HepG2 (cell line): ENCODE results near the gene FCHSD1. TPM values are rescaled to one million over a fixed set of nuclear protein-coding genes. Genes with fewer than 3 reads are reported as not detected.

Experiments used
- CEBPB ChIP-seq: IDR thresholded peaks from 2 replicates; pipeline ENCODE4 v1.6.1; 2011; ENCODE audit warnings: low read depth, low read length, improper control_type of control experiment, borderline replicate concordance
- CEBPG ChIP-seq: IDR thresholded peaks from 2 replicates; pipeline ENCODE4 v1.6.1; 2016
- EEA1 ChIP-seq: sonication (generic); formaldehyde crosslinking; IDR thresholded peaks from 2 replicates; pipeline ENCODE4 v1.5.1; 2020; ENCODE audit warnings: mild to moderate bottlenecking, missing genetic modification reagents, borderline replicate concordance
- KLF15 ChIP-seq: sonication (generic); formaldehyde crosslinking; IDR thresholded peaks from 2 replicates; pipeline ENCODE4 v1.8.1; 2023; ENCODE audit warnings: borderline replicate concordance, mild to moderate bottlenecking, inconsistent platforms, missing genetic modification reagents, mixed read lengths
- MIER3 ChIP-seq: IDR thresholded peaks from 2 replicates; pipeline ENCODE4 v1.6.1; 2016; ENCODE audit warnings: missing compliant biosample characterization, borderline replicate concordance
- NFIC ChIP-seq: IDR thresholded peaks from 2 replicates; pipeline ENCODE4 v1.6.1; 2012; ENCODE audit warnings: mild to moderate bottlenecking, low read length, inconsistent platforms
- RBAK ChIP-seq: sonication (generic); formaldehyde crosslinking; IDR thresholded peaks from 2 replicates; pipeline ENCODE4 v1.5.1; 2020; ENCODE audit warnings: mild to moderate bottlenecking, missing genetic modification reagents
- SIN3A ChIP-seq: IDR thresholded peaks from 2 replicates; pipeline ENCODE4 v1.6.1; 2011; ENCODE audit warnings: low read depth, mild to moderate bottlenecking, control low read depth, low read length, borderline replicate concordance
- ZIK1 ChIP-seq: sonication (generic); formaldehyde crosslinking; IDR thresholded peaks from 2 replicates; pipeline ENCODE4 v1.5.0; 2020; ENCODE audit warnings: mild to moderate bottlenecking, low read depth, missing genetic modification reagents, borderline replicate concordance
- ZNF3 ChIP-seq: IDR thresholded peaks from 2 replicates; pipeline ENCODE4 v1.7.0; 2017; ENCODE audit warnings: inconsistent platforms
- ZNF431 ChIP-seq: sonication (generic); formaldehyde crosslinking; IDR thresholded peaks from 2 replicates; pipeline ENCODE4 v1.9.0; 2022; ENCODE audit warnings: missing genetic modification reagents, low read depth, mild to moderate bottlenecking, borderline replicate concordance
- ZNF512B ChIP-seq: sonication (generic); formaldehyde crosslinking; IDR thresholded peaks from 2 replicates; pipeline ENCODE4 v1.5.1; 2020; ENCODE audit warnings: missing genetic modification reagents, mild to moderate bottlenecking, borderline replicate concordance
- ZNF567 ChIP-seq: sonication (generic); formaldehyde crosslinking; IDR thresholded peaks from 2 replicates; pipeline ENCODE4 v1.8.1; 2023; ENCODE audit warnings: mild to moderate bottlenecking, missing genetic modification reagents, borderline replicate concordance
- ZNF773 ChIP-seq: sonication (generic); formaldehyde crosslinking; IDR thresholded peaks from 2 replicates; pipeline ENCODE4 v1.4.0; 2020; ENCODE audit warnings: missing genetic modification reagents, borderline replicate concordance
- ZSCAN9 ChIP-seq: IDR thresholded peaks from 2 replicates; pipeline ENCODE4 v1.6.1; 2016; ENCODE audit warnings: borderline replicate concordance
- polyA plus RNA-seq, 8 experiments: library from polyadenylated mRNA; depleted of rRNA in 3 of 8; stranded (reverse) in 7 of 8; unstranded in 1 of 8; fragments of >200 nt; fragmentation: Illumina TruSeq in 4 of 8; extraction: Trizol in 4 of 8; gene quantifications; 2 replicates each; pipeline versions ENCODE4 v1.2.1 to v1.2.3, GENCODE V29; 2011 to 2016; ENCODE audit warnings: low read depth in 4 of 8, missing spikeins in 1 of 8, mixed read lengths in 1 of 8; ENCODE audit not compliant: insufficient read depth in 1 of 8
- total RNA-seq, 5 experiments: library from RNA; depleted of rRNA; stranded (reverse); fragments of >200 nt; fragmentation: Illumina TruSeq; extraction: Trizol; gene quantifications; 2 replicates each; pipeline ENCODE4 v1.2.3, GENCODE V29; 2016; ENCODE audit warnings: low read depth in 1 of 5
- TF ChIP-seq, protein P1 (sequence below): sonication (generic); formaldehyde crosslinking; IDR thresholded peaks from 2 replicates; pipeline ENCODE4 v1.4.0; 2020; ENCODE audit warnings: mild to moderate bottlenecking, missing genetic modification reagents
- TF ChIP-seq, protein P2 (sequence below), 2 experiments: sonication (generic) in 1 of 2; formaldehyde crosslinking in 1 of 2; IDR thresholded peaks; 2 replicates each; pipeline versions ENCODE4 v1.4.0 to v1.6.1; 2018 to 2020; ENCODE audit warnings: missing genetic modification reagents in 2 of 2, borderline replicate concordance in 1 of 2, low read depth in 1 of 2, mild to moderate bottlenecking in 1 of 2, missing biosample characterization in 1 of 2
- TF ChIP-seq, protein P3 (sequence below): IDR thresholded peaks from 2 replicates; pipeline ENCODE4 v1.6.1; 2012; ENCODE audit warnings: low read length, improper control_type of control experiment

Gene FCHSD1
- total and polyA plus RNA-seq, 2 of the 13 experiments (the other 11 are each of a cell fraction or from before 2014, with no cell fraction given), result 5.5 to 15.4 TPM

DNA sequence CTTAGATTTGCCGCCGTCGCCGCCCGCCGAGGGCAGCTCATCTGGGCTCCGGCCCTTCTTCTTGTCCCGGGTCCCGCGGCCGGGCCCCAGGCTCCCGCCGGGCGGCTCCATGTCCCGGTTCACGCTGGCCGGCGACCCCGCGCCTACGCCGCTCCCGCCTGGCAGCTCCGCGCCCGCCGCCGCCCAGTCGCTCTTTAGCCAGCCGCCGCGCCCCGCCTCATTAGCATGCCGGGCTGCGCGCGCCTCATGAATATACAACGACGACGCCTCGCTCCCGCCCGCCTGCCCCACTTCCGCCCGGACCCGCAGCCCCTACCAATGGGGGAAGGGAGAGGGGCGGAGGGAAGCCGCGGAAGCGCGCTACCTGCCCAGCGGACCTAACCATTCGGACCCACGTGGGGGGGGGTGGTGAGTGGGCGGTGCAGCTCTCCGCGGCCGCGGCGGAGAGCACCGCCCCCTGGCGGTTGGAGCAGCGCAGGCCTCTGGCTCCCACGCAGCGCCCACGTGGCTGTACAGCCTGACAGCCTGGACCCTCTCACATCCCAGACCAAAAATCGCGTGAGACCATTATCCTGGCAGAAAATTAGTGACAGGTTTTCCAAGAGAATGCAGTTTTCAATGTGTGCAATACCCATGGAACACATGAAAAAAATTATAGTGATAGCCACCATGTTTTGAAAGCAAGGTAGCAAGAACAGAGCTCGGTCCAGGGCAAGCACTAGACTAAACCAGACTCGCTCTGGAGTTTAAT lies 32.2 kb downstream of the FCHSD1 start, which contains the start of gene DIAPH1 (continued):
- TF ChIP-seq, protein P1, sequence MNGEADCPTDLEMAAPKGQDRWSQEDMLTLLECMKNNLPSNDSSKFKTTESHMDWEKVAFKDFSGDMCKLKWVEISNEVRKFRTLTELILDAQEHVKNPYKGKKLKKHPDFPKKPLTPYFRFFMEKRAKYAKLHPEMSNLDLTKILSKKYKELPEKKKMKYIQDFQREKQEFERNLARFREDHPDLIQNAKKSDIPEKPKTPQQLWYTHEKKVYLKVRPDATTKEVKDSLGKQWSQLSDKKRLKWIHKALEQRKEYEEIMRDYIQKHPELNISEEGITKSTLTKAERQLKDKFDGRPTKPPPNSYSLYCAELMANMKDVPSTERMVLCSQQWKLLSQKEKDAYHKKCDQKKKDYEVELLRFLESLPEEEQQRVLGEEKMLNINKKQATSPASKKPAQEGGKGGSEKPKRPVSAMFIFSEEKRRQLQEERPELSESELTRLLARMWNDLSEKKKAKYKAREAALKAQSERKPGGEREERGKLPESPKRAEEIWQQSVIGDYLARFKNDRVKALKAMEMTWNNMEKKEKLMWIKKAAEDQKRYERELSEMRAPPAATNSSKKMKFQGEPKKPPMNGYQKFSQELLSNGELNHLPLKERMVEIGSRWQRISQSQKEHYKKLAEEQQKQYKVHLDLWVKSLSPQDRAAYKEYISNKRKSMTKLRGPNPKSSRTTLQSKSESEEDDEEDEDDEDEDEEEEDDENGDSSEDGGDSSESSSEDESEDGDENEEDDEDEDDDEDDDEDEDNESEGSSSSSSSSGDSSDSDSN (CRISPR knock-in tag), result no peak; the same call in none of the 2 replicates
- no peak for TF ChIP-seq RBAK
- no peak for TF ChIP-seq ZNF512B (CRISPR knock-in tag)
- TF ChIP-seq EEA1 (CRISPR knock-in tag), result no peak
- peak; percentile 74; the same call in 1 of the 2 replicates for TF ChIP-seq ZNF431 (CRISPR knock-in tag)
- TF ChIP-seq MIER3 (CRISPR knock-in tag), result 0 out of 2 replicates have a peak, but pooled peaks have one; percentile 59
- peak; percentile 79; the same call in 1 of the 2 replicates for TF ChIP-seq KLF15 (CRISPR knock-in tag)
- TF ChIP-seq ZNF3 (CRISPR knock-in tag), result no peak
- no peak for TF ChIP-seq CEBPB
- TF ChIP-seq ZNF567 (CRISPR knock-in tag), result no peak
- TF ChIP-seq NFIC, result no peak
- TF ChIP-seq, protein P2, sequence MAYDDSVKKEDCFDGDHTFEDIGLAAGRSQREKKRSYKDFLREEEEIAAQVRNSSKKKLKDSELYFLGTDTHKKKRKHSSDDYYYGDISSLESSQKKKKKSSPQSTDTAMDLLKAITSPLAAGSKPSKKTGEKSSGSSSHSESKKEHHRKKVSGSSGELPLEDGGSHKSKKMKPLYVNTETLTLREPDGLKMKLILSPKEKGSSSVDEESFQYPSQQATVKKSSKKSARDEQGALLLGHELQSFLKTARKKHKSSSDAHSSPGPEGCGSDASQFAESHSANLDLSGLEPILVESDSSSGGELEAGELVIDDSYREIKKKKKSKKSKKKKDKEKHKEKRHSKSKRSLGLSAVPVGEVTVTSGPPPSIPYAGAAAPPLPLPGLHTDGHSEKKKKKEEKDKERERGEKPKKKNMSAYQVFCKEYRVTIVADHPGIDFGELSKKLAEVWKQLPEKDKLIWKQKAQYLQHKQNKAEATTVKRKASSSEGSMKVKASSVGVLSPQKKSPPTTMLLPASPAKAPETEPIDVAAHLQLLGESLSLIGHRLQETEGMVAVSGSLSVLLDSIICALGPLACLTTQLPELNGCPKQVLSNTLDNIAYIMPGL (CRISPR knock-in tag; IDR thresholded peaks at IDR 0.05; ENCODE audit: borderline replicate concordance in 1 of 2, low read depth in 1 of 2), result peak; percentile 76 to 81; a peak in 3 of 4 replicates
- no peak for TF ChIP-seq ZNF773 (CRISPR knock-in tag)
- TF ChIP-seq CEBPG (CRISPR knock-in tag), result 0 out of 2 replicates have a peak, but pooled peaks have one; percentile 6
- no peak for TF ChIP-seq ZSCAN9 (CRISPR knock-in tag)
- TF ChIP-seq SIN3A, result no peak; the same call in 1 of the 2 replicates
- TF ChIP-seq, protein P3, sequence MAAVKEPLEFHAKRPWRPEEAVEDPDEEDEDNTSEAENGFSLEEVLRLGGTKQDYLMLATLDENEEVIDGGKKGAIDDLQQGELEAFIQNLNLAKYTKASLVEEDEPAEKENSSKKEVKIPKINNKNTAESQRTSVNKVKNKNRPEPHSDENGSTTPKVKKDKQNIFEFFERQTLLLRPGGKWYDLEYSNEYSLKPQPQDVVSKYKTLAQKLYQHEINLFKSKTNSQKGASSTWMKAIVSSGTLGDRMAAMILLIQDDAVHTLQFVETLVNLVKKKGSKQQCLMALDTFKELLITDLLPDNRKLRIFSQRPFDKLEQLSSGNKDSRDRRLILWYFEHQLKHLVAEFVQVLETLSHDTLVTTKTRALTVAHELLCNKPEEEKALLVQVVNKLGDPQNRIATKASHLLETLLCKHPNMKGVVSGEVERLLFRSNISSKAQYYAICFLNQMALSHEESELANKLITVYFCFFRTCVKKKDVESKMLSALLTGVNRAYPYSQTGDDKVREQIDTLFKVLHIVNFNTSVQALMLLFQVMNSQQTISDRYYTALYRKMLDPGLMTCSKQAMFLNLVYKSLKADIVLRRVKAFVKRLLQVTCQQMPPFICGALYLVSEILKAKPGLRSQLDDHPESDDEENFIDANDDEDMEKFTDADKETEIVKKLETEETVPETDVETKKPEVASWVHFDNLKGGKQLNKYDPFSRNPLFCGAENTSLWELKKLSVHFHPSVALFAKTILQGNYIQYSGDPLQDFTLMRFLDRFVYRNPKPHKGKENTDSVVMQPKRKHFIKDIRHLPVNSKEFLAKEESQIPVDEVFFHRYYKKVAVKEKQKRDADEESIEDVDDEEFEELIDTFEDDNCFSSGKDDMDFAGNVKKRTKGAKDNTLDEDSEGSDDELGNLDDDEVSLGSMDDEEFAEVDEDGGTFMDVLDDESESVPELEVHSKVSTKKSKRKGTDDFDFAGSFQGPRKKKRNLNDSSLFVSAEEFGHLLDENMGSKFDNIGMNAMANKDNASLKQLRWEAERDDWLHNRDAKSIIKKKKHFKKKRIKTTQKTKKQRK, result no peak
- peak; percentile 75 for TF ChIP-seq ZIK1 (CRISPR knock-in tag)
